ENCODE results near the gene GJC2. TPM values are rescaled to one million over a fixed set of nuclear protein-coding genes. Genes with fewer than 3 reads are reported as not detected.

GJC2 gene
- total RNA-seq, 2 experiments from 2014 or later = 1.1 to 1.2 TPM

- H3K4me3 Mint-ChIP-seq = no peak overlapping the region
- peaks cover 10% of the 10 kb centered on the region for H3K9me3 Mint-ChIP-seq
- H3K36me3 Mint-ChIP-seq = peaks cover 17% of the 10 kb centered on the region
- DNase-seq = no peak
- H3K27ac Mint-ChIP-seq = no peak overlapping the region
- no peaks in the 10 kb centered on the region for H3K27me3 Mint-ChIP-seq
- H3K4me1 Mint-ChIP-seq = peaks cover 2% of the 10 kb centered on the region
Measured at GRCh38 chr1:228194436-228194835, 44.7 kb downstream of the GJC2 start.

- no peak overlapping the region for H3K27ac Mint-ChIP-seq
Measured at GRCh38 chr1:228194921-228195812, 45.4 kb downstream of the GJC2 start.

DNA sequence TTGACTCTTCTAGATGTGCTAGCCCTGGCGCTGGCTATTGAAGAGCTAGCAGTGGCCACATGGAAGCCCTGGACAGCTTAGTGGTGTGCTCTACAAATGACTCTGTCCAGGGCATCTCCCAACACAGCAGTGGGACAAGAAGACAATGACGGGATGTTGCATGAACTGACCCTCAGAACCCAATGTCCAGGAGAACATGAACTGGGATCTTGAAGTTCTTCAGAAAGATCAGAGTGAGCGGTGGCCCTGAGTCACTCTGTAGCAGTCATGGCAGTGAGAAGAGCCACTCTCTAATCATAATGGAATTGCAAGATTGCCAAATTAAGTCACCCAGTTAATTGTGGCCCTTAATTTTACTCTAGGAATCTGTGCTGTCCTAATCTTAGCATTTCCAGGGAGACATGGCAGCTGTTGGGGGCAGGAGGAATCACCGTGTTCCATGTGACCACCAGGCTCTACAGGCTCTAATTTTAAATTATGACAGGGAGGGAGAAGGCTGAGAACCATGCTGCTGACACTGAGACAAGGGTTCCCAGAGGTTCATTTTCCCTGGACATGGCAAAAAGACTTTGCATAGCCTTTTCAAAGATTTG is 47.9 kb downstream of the GJC2 start:
- no peaks in the 10 kb centered on the region for H3K27me3 Mint-ChIP-seq
- DNase-seq = no peak
- H3K9me3 Mint-ChIP-seq = peaks cover 12% of the 10 kb centered on the region

More at GRCh38 chr1:228194921-228195812, 45.4 kb downstream of the GJC2 start:
- no peaks in the 10 kb centered on the region for H3K4me1 Mint-ChIP-seq
- H3K27me3 Mint-ChIP-seq = no peaks in the 10 kb centered on the region
- peaks cover 12% of the 10 kb centered on the region for H3K9me3 Mint-ChIP-seq
- no peak for DNase-seq
- no peak overlapping the region for H3K4me3 Mint-ChIP-seq
- H3K36me3 Mint-ChIP-seq = peaks cover 22% of the 10 kb centered on the region

GRCh38 chr1:228198977-228199590 is 49.4 kb downstream of the GJC2 start:
- H3K36me3 Mint-ChIP-seq = peaks cover 23% of the 10 kb centered on the region
- no peak overlapping the region for H3K4me3 Mint-ChIP-seq
- no peak for DNase-seq
- peaks cover 12% of the 10 kb centered on the region for H3K9me3 Mint-ChIP-seq
- H3K27me3 Mint-ChIP-seq = no peaks in the 10 kb centered on the region
- H3K27ac Mint-ChIP-seq = no peak overlapping the region
- H3K4me1 Mint-ChIP-seq = no peaks in the 10 kb centered on the region

More for the DNA sequence above, 47.9 kb downstream of the GJC2 start:
- Mint-ChIP-seq H3K4me3 (no peak overlapping the region), H3K36me3 (peaks cover 23% of the 10 kb centered on the region), H3K27ac (no peak overlapping the region), H3K4me1 (no peaks in the 10 kb centered on the region)

DNA sequence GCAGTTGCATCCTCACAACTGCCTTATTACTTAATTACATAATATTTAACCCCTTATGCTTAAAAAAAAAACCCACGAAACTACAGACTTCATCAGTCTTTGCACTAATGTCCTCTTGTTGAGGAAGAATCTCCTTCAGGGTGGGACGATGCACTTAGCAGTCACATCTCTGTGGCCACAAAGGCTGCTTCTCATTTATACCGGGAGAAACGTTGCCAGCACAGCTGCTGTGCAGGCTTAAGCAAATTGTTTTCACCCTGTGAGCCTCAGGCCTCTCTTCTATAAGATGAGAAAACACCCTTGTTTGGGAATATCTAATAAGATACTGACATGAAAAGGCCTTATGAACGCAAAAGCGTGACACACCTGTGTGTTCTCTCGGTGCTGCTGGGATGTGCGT is 55.2 kb downstream of the GJC2 start:
- peaks cover 4% of the 10 kb centered on the region for H3K27me3 Mint-ChIP-seq
- peaks cover 2% of the 10 kb centered on the region for H3K36me3 Mint-ChIP-seq
- H3K4me1 Mint-ChIP-seq = no peaks in the 10 kb centered on the region
- no peak for DNase-seq
- H3K27ac Mint-ChIP-seq = no peak overlapping the region
- no peaks in the 10 kb centered on the region for H3K9me3 Mint-ChIP-seq
- no peak overlapping the region for H3K4me3 Mint-ChIP-seq

- H3K4me1 Mint-ChIP-seq = no peaks in the 10 kb centered on the region
- no peak overlapping the region for H3K4me3 Mint-ChIP-seq
- no peak overlapping the region for H3K27ac Mint-ChIP-seq
- H3K27me3 Mint-ChIP-seq = peaks cover 4% of the 10 kb centered on the region
- H3K9me3 Mint-ChIP-seq = no peaks in the 10 kb centered on the region
- no peaks in the 10 kb centered on the region for H3K36me3 Mint-ChIP-seq
- DNase-seq = no peak
Measured at GRCh38 chr1:228205526-228206436, 56.1 kb downstream of the GJC2 start.

DNA sequence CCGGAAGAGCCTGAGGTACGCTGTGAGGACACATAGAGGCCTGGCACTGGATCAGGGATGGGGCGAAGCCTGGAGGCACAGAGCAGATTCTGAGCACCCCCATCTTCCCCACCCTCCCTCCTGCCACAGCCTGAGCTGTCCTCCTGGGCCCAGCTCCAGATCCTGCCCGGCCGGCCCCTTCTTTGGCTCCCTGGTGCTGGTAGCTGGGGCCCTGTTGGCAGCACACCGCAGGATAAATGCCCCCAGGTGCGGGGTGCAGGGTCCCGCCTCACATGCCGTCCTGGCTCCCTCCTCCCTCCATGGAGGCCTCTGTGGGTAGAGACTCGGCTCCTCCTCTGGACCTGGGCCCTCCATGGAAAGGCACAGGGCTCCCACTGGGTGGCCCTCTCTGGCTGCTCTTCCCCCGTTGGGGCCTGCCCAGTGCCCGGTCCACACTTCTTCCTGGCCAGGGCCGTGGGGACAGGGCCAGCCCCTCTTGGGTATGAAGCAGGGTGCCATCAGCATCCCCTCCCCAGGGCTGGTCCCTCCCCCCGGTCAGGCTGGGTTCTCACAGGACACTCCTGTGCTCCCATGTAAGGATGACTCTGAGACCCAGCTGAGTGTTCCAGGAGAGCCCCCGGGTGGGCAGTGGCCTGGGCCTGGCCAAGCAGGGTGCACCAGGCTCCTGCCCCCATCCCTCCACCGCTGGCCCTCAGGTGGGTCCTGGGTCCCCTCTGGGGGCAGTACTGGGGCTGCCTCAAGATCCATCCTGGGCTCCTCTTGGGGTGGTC is 57.0 kb downstream of the GJC2 start:
- H3K9me3 Mint-ChIP-seq = no peaks in the 10 kb centered on the region
- H3K4me1 Mint-ChIP-seq = no peaks in the 10 kb centered on the region
- H3K27me3 Mint-ChIP-seq = peaks cover 4% of the 10 kb centered on the region
- no peak overlapping the region for H3K27ac Mint-ChIP-seq
- H3K36me3 Mint-ChIP-seq = no peaks in the 10 kb centered on the region
- H3K4me3 Mint-ChIP-seq = no peak overlapping the region
- DNase-seq = no peak

GRCh38 chr1:228207381-228207810 is 57.7 kb downstream of the GJC2 start:
- Mint-ChIP-seq H3K9me3 (no peaks in the 10 kb centered on the region), H3K4me3 (no peak overlapping the region), H3K27ac (no peak overlapping the region), H3K36me3 (no peaks in the 10 kb centered on the region), H3K4me1 (no peaks in the 10 kb centered on the region), H3K27me3 (peaks cover 4% of the 10 kb centered on the region)
- no peak for DNase-seq

DNA sequence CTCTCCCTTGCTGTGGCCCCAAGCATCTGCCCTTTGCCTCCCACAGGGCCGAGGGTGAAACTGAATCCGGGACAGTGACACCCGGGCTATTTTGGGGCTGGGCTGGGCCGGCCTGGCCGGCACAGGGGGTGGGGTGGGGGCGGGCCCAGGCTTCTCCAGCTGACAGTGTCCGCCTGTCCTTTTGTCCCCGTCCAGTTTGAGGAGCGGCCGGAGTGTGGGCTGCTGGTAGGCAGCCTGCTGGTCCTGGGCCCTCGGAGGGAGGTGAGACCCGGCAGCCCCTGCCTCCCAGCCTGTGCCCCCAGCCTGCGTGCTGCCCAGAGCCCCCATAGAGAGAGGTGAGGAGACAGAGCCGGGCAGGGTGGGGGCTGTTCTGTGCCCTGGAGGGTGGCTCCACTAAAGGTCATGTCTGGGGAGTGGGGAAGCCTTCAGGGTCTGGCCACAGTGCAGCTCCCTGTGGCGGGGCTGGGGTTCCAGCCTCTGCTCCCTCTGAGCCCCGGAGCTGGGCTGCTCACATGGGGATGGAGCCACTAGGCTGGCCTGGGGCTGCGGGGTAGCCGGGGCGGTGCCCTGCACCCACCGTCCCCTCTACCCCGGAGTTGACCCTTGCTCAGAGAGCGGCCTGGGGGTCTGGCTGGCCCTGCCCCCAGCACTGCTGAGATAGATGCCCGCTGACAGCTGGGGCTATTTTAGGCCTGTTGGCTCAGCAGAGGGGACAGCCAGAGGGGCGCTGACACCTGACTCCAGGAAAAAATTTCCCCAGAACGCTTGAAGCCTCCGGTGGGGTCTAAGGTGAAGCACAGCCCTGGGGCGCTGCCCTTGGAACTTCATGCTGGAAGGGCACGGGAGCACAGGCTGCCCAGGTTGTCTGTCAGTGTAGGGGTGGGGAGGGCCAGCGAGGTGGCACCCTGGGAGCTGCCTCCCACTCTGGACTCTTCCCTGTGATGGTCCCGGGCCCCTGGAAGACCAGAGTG is 58.4 kb downstream of the GJC2 start, which contains the start of gene OBSCN:
OBSCN (plus strand) TSS at position 194 of the 971 bp plus-strand sequence. CDS start 3,740 bp downstream, outside the sequence.
- Mint-ChIP-seq H3K9me3 (no peaks in the 10 kb centered on the region), H3K4me1 (no peaks in the 10 kb centered on the region), H3K27ac (no peak within 1 kb of the TSS), H3K27me3 (peaks cover 4% of the 10 kb centered on the region), H3K4me3 (no peak within 1 kb of the TSS), H3K36me3 (no peaks in the 10 kb centered on the region)
- DNase-seq = no peak

DNA sequence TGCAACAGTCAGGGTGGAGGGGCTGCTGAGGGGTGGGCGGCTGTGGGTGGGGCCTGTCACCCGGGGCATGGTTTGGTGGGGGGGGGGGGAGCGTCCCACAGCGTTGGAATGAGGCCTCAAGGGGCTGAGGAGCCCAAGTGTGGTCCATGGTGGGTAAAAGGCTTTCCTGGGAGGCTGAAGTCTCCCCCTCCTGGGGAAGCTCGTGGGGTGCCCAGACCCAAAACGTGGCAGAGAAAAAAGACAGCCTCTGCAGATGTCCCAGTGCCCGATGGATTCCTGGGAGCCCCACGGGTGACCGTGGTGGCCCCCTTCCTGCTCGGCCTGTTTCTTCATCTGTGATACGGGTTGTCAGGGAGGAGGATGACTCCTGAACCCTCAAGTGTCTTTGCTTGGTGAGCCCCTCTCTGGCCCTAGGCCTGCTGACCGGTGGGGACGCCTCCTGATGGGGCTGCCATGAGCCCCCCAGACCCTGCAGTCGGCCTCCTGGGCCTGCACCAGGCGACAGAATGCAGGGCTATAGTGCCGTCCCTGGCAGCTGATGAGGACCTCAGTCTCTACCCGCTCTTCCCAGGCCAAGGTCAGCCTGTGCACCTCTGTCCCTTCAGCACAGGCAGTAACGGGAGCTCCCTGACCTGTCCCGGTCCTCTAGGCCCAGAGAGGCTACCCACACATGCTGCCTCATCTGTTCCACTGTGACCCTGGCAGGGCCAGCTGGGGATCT is 59.3 kb downstream of the GJC2 start:
- no peak overlapping the region for H3K4me3 Mint-ChIP-seq
- H3K9me3 Mint-ChIP-seq = no peaks in the 10 kb centered on the region
- H3K36me3 Mint-ChIP-seq = no peaks in the 10 kb centered on the region
- no peak overlapping the region for H3K27ac Mint-ChIP-seq
- H3K27me3 Mint-ChIP-seq = peaks cover 4% of the 10 kb centered on the region
- no peak for DNase-seq
- peaks cover 2% of the 10 kb centered on the region for H3K4me1 Mint-ChIP-seq
